Activated CD8-positive, alpha-beta memory T cell treated with anti-CD3 and anti-CD28 coated beads for 24 hours (primary cell): ENCODE data around the gene ALPI.

ENCODE experiments used
- DNase-seq: peaks from one replicate; pipeline ENCODE4 v3.0.0-alpha.2; 2020

The ALPI gene

GRCh38 chr2:232465061-232465460 lies 9.1 kb downstream of the ALPI start:
- no peak for DNase-seq

GRCh38 chr2:232466221-232466620 lies 10.3 kb downstream of the ALPI start:
- DNase-seq, result no peak

- DNase-seq, result no peak
Observed at GRCh38 chr2:232473467-232473890, 17.5 kb downstream of the ALPI start.

- DNase-seq, result no peak
Observed at GRCh38 chr2:232476045-232476444, 20.1 kb downstream of the ALPI start.

GRCh38 chr2:232476791-232477190 lies 20.8 kb downstream of the ALPI start:
- no peak for DNase-seq

- no peak for DNase-seq
Observed at GRCh38 chr2:232477751-232478510, 22.0 kb downstream of the ALPI start.

- no peak for DNase-seq
Observed at GRCh38 chr2:232478571-232479340, 22.8 kb downstream of the ALPI start.

- no peak for DNase-seq
Observed at GRCh38 chr2:232479341-232480200, 23.6 kb downstream of the ALPI start.

- DNase-seq, result no peak
Observed at GRCh38 chr2:232480201-232481190, 24.5 kb downstream of the ALPI start.

GRCh38 chr2:232481322-232482140 lies 25.6 kb downstream of the ALPI start:
- no peak for DNase-seq

GRCh38 chr2:232482301-232483238 lies 26.6 kb downstream of the ALPI start:
- DNase-seq, result no peak

GRCh38 chr2:232483311-232483922 lies 27.5 kb downstream of the ALPI start:
- DNase-seq, result no peak

GRCh38 chr2:232483923-232484627 lies 28.1 kb downstream of the ALPI start:
- DNase-seq, result no peak

- no peak for DNase-seq
Observed at GRCh38 chr2:232484628-232485347, 28.8 kb downstream of the ALPI start.

- DNase-seq, result no peak
Observed at GRCh38 chr2:232485348-232485756, 29.4 kb downstream of the ALPI start.

GRCh38 chr2:232485757-232486557 lies 30.0 kb downstream of the ALPI start:
- no peak for DNase-seq
